Erythroblast (primary cell): ENCODE data around the gene KIF1A.

Experiments
- DNase-seq, 2 experiments: peaks; one replicate each; lab custom pipeline; 2025; lab: John Stamatoyannopoulos, UW
- GATA1 ChIP-seq: IDR thresholded peaks from 2 replicates; pipeline ENCODE4 v1.6.1; 2011; ENCODE audit warnings: low read depth, mild to moderate bottlenecking, control low read depth, low read length, moderate library complexity
- POLR2A ChIP-seq: IDR thresholded peaks from 2 replicates; pipeline ENCODE4 v1.6.1; 2011; ENCODE audit warnings: mild to moderate bottlenecking, low read length

The KIF1A gene

GRCh38 chr2:240777456-240778212 is 42.4 kb downstream of the KIF1A start:
- no peak for DNase-seq
- TF ChIP-seq POLR2A, result no peak
- TF ChIP-seq GATA1, result no peak

- DNase-seq, result no peak
- TF ChIP-seq POLR2A (no peak), GATA1 (no peak)
These were observed 44.1 kb downstream of the KIF1A start for GRCh38 chr2:240775905-240776304.

GRCh38 chr2:240774856-240775255 is 45.2 kb downstream of the KIF1A start:
- TF ChIP-seq POLR2A (no peak), GATA1 (no peak)
- DNase-seq, result no peak

- no peak for TF ChIP-seq POLR2A
- DNase-seq, result no peak
These were observed 50.9 kb downstream of the KIF1A start for GRCh38 chr2:240769096-240769495.

- no peak for DNase-seq
- TF ChIP-seq GATA1 (no peak), POLR2A (no peak)
These were observed 51.8 kb downstream of the KIF1A start for GRCh38 chr2:240768216-240768615.

- DNase-seq, result no peak
- TF ChIP-seq GATA1 (no peak), POLR2A (no peak)
These were observed 52.7 kb downstream of the KIF1A start for GRCh38 chr2:240767341-240767740.

- DNase-seq, result no peak
- no peak for TF ChIP-seq POLR2A
- TF ChIP-seq GATA1, result no peak
These were observed 53.9 kb downstream of the KIF1A start for GRCh38 chr2:240766072-240766471.

- no peak for DNase-seq
- TF ChIP-seq GATA1 (no peak), POLR2A (no peak)
These were observed 55.0 kb downstream of the KIF1A start for GRCh38 chr2:240765007-240765406.

GRCh38 chr2:240764605-240765004 is 55.4 kb downstream of the KIF1A start:
- no peak for TF ChIP-seq GATA1
- TF ChIP-seq POLR2A, result no peak
- DNase-seq, result no peak

GRCh38 chr2:240762971-240763370 is 57.0 kb downstream of the KIF1A start:
- TF ChIP-seq GATA1, result no peak
- no peak for TF ChIP-seq POLR2A
- DNase-seq, result no peak

- no peak for DNase-seq
- TF ChIP-seq GATA1 (no peak), POLR2A (no peak)
These were observed 57.8 kb downstream of the KIF1A start for GRCh38 chr2:240762249-240762648.

GRCh38 chr2:240760576-240761246 is 59.3 kb downstream of the KIF1A start:
- no peak for DNase-seq
- TF ChIP-seq GATA1 (no peak), POLR2A (no peak)

- no peak for DNase-seq
- TF ChIP-seq POLR2A (no peak), GATA1 (no peak)
These were observed 59.9 kb downstream of the KIF1A start for GRCh38 chr2:240760121-240760520.

GRCh38 chr2:240759459-240759858 is 60.6 kb downstream of the KIF1A start:
- TF ChIP-seq GATA1 (no peak), POLR2A (no peak)
- DNase-seq, result no peak

GRCh38 chr2:240757086-240757614 is 62.9 kb downstream of the KIF1A start:
- DNase-seq, result no peak
- TF ChIP-seq POLR2A, result no peak
- no peak for TF ChIP-seq GATA1
